Right lobe of liver (tissue), 4 donors: Measurements from ENCODE around the gene NAPA.

Experiments
- POLR2A ChIP-seq: fragments of 450-650 bp; IDR thresholded peaks from one replicate; pipeline ENCODE4 v1.6.1; 2017; ENCODE audit warnings: antibody characterized with exemption, mild to moderate bottlenecking
- TF ChIP-seq, protein P1 (sequence below), 4 donors: fragments of 200-600 bp in 3 of 4; fragments of 450-650 bp in 1 of 4; IDR thresholded peaks; one replicate each; pipeline versions ENCODE4 v1.5.1 to v1.8.0; 2016 to 2022; ENCODE audit warnings: antibody characterized with exemption in 4 of 4, mild to moderate bottlenecking in 2 of 4
- donor health status: DM: no; HTN: no; CAD: no.
- donor health status: DM: no; HTN: no; CAD: no.
- donor health status: DM: no; HTN: yes; CAD: no.

DNA sequence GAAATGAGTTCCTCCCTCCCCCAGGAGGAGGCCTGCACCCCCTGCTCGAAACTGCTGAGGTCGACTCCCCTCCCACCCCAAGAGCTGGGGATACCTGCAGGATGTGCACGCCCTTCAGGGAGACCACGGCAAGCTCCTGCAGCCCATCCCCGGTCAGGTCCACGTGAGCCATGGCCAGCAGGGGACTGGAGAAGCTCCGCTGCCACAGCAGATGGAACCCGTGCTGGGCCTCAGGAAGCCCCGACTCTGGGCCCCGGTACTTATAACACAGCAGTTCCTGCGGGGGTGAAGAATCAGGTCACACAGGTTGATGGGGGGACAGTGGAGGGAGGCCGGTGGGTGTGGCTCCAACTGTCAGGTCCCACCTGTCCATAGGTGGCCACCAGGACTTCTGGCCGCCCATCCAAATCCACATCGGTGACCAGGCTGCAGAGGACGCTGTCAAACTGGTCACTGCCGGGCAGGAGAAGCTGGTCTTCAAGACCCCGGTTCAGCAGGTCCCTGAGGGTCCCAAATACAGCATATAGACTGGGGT is 38.4 kb downstream of the NAPA start:
- TF ChIP-seq, protein P1, sequence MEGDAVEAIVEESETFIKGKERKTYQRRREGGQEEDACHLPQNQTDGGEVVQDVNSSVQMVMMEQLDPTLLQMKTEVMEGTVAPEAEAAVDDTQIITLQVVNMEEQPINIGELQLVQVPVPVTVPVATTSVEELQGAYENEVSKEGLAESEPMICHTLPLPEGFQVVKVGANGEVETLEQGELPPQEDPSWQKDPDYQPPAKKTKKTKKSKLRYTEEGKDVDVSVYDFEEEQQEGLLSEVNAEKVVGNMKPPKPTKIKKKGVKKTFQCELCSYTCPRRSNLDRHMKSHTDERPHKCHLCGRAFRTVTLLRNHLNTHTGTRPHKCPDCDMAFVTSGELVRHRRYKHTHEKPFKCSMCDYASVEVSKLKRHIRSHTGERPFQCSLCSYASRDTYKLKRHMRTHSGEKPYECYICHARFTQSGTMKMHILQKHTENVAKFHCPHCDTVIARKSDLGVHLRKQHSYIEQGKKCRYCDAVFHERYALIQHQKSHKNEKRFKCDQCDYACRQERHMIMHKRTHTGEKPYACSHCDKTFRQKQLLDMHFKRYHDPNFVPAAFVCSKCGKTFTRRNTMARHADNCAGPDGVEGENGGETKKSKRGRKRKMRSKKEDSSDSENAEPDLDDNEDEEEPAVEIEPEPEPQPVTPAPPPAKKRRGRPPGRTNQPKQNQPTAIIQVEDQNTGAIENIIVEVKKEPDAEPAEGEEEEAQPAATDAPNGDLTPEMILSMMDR (IDR thresholded peaks at IDR 0.05): no peak
- no peak for TF ChIP-seq POLR2A
